Measurements from ENCODE around the gene SELENOO. TPM values are rescaled to one million over a fixed set of nuclear protein-coding genes. Genes with fewer than 3 reads are reported as not detected.

Gene SELENOO
- total and polyA plus RNA-seq, 2 of the 13 experiments (the other 11 are each of a cell fraction or from before 2014, with no cell fraction given), result 14.4 to 19.0 TPM

GRCh38 chr22:50262460-50262911, 61.7 kb downstream of the SELENOO start (continued):
- TF ChIP-seq ZFX (CRISPR knock-in tag; IDR thresholded peaks at IDR 0.05; ENCODE audit: low read depth) (peak; percentile 44; the same call in 1 of the 2 replicates), ZNF207 (IDR thresholded peaks at IDR 0.05; ENCODE audit: borderline replicate concordance) (no peak), NFRKB (IDR thresholded peaks at IDR 0.05) (no peak), PHF8 (CRISPR knock-in tag; IDR thresholded peaks at IDR 0.05) (no peak), ZNF790 (CRISPR knock-in tag; IDR thresholded peaks at IDR 0.05; ENCODE audit: borderline replicate concordance) (no peak), ZNF343 (CRISPR knock-in tag; IDR thresholded peaks at IDR 0.05) (no peak), CBX5 (CRISPR knock-in tag; IDR thresholded peaks at IDR 0.05; ENCODE audit: borderline replicate concordance) (no peak), ZNF781 (CRISPR knock-in tag; IDR thresholded peaks at IDR 0.05; ENCODE audit: borderline replicate concordance, not compliant biosample characterization) (no peak), ZNF282 (IDR thresholded peaks at IDR 0.05; ENCODE audit: partially characterized antibody) (no peak), ZNF773 (CRISPR knock-in tag; IDR thresholded peaks at IDR 0.05; ENCODE audit: borderline replicate concordance) (no peak), ZNF780A (CRISPR knock-in tag; IDR thresholded peaks at IDR 0.05) (no peak), STAT6 (CRISPR knock-in tag; IDR thresholded peaks at IDR 0.05; ENCODE audit: borderline replicate concordance) (no peak), POLR2A (IDR thresholded peaks at IDR 0.05; ENCODE audit: insufficient read depth in 1 of 2, low read depth in 2 of 2, low read length in 2 of 2) (no peak), MYNN (CRISPR knock-in tag; IDR thresholded peaks at IDR 0.05; ENCODE audit: low read depth) (no peak), TOE1 (CRISPR knock-in tag; IDR thresholded peaks at IDR 0.05) (no peak)
- TF ChIP-seq, protein P1, sequence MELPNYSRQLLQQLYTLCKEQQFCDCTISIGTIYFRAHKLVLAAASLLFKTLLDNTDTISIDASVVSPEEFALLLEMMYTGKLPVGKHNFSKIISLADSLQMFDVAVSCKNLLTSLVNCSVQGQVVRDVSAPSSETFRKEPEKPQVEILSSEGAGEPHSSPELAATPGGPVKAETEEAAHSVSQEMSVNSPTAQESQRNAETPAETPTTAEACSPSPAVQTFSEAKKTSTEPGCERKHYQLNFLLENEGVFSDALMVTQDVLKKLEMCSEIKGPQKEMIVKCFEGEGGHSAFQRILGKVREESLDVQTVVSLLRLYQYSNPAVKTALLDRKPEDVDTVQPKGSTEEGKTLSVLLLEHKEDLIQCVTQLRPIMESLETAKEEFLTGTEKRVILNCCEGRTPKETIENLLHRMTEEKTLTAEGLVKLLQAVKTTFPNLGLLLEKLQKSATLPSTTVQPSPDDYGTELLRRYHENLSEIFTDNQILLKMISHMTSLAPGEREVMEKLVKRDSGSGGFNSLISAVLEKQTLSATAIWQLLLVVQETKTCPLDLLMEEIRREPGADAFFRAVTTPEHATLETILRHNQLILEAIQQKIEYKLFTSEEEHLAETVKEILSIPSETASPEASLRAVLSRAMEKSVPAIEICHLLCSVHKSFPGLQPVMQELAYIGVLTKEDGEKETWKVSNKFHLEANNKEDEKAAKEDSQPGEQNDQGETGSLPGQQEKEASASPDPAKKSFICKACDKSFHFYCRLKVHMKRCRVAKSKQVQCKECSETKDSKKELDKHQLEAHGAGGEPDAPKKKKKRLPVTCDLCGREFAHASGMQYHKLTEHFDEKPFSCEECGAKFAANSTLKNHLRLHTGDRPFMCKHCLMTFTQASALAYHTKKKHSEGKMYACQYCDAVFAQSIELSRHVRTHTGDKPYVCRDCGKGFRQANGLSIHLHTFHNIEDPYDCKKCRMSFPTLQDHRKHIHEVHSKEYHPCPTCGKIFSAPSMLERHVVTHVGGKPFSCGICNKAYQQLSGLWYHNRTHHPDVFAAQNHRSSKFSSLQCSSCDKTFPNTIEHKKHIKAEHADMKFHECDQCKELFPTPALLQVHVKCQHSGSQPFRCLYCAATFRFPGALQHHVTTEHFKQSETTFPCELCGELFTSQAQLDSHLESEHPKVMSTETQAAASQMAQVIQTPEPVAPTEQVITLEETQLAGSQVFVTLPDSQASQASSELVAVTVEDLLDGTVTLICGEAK (IDR thresholded peaks at IDR 0.05), result no peak
- TF ChIP-seq, protein P1 (CRISPR knock-in tag; IDR thresholded peaks at IDR 0.05), result no peak

Data from HepG2 (cell line).